Measurements from ENCODE around the gene S1PR3. TPM values are rescaled to one million over a fixed set of nuclear protein-coding genes. Genes with fewer than 3 reads are reported as not detected.
"Not testable (repeated sequence)": the region's sequence is repeated elsewhere in the genome, so short reads cannot be mapped to it uniquely, and the experiment has no call there.

Gene S1PR3
- total RNA-seq: 100 to 1,000 TPM in 1 of 8 experiments, 10 to 100 TPM in 2, 1 to 10 TPM in 3, under 1 TPM in 2; 0.54 to 117 (median 4.2) TPM

- WGBS, 10 experiments: 0 to 40% (median 7%) methylated on average over 1 to 7 of the region's 94 CpGs; no CpG with 5 or more reads in 6 of the 10 experiments
- in situ Hi-C loops (cut with MboI; ENCODE audit: low pct_unique_long_range_greater_than_20kb in 2 of 9, low sequenced_read_pairs in 9 of 9, unreplicated experiment in 9 of 9): loop anchor here in 4 of 9 experiments (25.0 kb wide), 4 partner anchors 154 to 1304 kb away; no protein-coding TSS in a partner anchor
- Histone ChIP-seq H3K4me3 (peak within 1 kb of the TSS; percentile 32 to 61 (median 47)), H3K27ac (no peak within 1 kb of the TSS), H3K4me1 (replicated peaks in 1 of 2) (peaks cover 7 to 8% of the 10 kb centered on the region in 2 donors)
- peak; percentile 66 to 85 (median 79) for ATAC-seq (replicated peaks in 6 of 8)
Observed at GRCh38 chr9:88991066-88992034, at the start of gene S1PR3. Gene S1PR3, plus strand, starts transcription at chr9:88991468. Its CDS starts 9,733 bp downstream, at chr9:89001201.

- H3K27ac ChIP-seq; in situ Hi-C loops (cut with MboI; ENCODE audit: low pct_unique_long_range_greater_than_20kb in 2 of 9, low sequenced_read_pairs in 9 of 9, unreplicated experiment in 9 of 9); ATAC-seq (replicated peaks in 6 of 8); H3K4me1 ChIP-seq (replicated peaks in 1 of 2); H3K4me3 ChIP-seq: not testable (repeated sequence)
- 50 to 100% (median 58%) methylated on average over 1 to 4 of the region's 5 CpGs; no CpG with 5 or more reads in 1 of the 10 experiments for WGBS, 10 experiments
Observed at GRCh38 chr9:88941586-88941985, 49.7 kb upstream of the S1PR3 start.

GRCh38 chr9:88942411-88942810 lies 48.9 kb upstream of the S1PR3 start:
- in situ Hi-C loops (cut with MboI; ENCODE audit: low pct_unique_long_range_greater_than_20kb in 2 of 9, low sequenced_read_pairs in 9 of 9, unreplicated experiment in 9 of 9): no loop called here
- WGBS, 10 experiments: 17 to 67% (median 43%) methylated on average over 1 of the region's 1 CpG; no CpG with 5 or more reads in 5 of the 10 experiments
- no peak overlapping the region for H3K27ac ChIP-seq
- ATAC-seq (replicated peaks in 6 of 8): no peak
- no peak overlapping the region for H3K4me3 ChIP-seq
- H3K4me1 ChIP-seq (replicated peaks in 1 of 2): no peaks in the 10 kb centered on the region

GRCh38 chr9:88945636-88946333 lies 45.5 kb upstream of the S1PR3 start:
- ATAC-seq (replicated peaks in 6 of 8): no peak
- 20 to 67% (median 45%) methylated on average over 1 to 4 of the region's 4 CpGs for WGBS, 10 experiments
- Histone ChIP-seq H3K27ac (no peak overlapping the region), H3K4me1 (replicated peaks in 1 of 2) (peaks cover 11 to 16% of the 10 kb centered on the region in 2 donors), H3K4me3 (no peak overlapping the region)
- in situ Hi-C loops (cut with MboI; ENCODE audit: low pct_unique_long_range_greater_than_20kb in 2 of 9, low sequenced_read_pairs in 9 of 9, unreplicated experiment in 9 of 9): no loop called here

- Histone ChIP-seq H3K27ac (no peak overlapping the region), H3K4me1 (replicated peaks in 1 of 2) (peaks cover 11 to 19% of the 10 kb centered on the region in 2 donors), H3K4me3 (no peak overlapping the region)
- no peak for ATAC-seq (replicated peaks in 6 of 8)
- 30 to 100% (median 84%) methylated on average over 1 to 3 of the region's 5 CpGs; no CpG with 5 or more reads in 3 of the 10 experiments for WGBS, 10 experiments
- in situ Hi-C loops (cut with MboI; ENCODE audit: low pct_unique_long_range_greater_than_20kb in 2 of 9, low sequenced_read_pairs in 9 of 9, unreplicated experiment in 9 of 9): no loop called here
Observed at GRCh38 chr9:88947581-88948573, 43.4 kb upstream of the S1PR3 start.

- ATAC-seq (replicated peaks in 6 of 8): peak; percentile 38 to 80 (median 65)
- peaks cover 11 to 19% of the 10 kb centered on the region in 2 donors for H3K4me1 ChIP-seq (replicated peaks in 1 of 2)
- WGBS, 10 experiments: 0 to 60% (median 7%) methylated on average over 1 to 8 of the region's 9 CpGs; no CpG with 5 or more reads in 2 of the 10 experiments
- H3K27ac ChIP-seq: no peak overlapping the region
- in situ Hi-C loops (cut with MboI; ENCODE audit: low pct_unique_long_range_greater_than_20kb in 2 of 9, low sequenced_read_pairs in 9 of 9, unreplicated experiment in 9 of 9): no loop called here
- no peak overlapping the region for H3K4me3 ChIP-seq
Observed at GRCh38 chr9:88949425-88949824, 41.8 kb upstream of the S1PR3 start.

- H3K27ac ChIP-seq: no peak overlapping the region
- no peak overlapping the region for H3K4me3 ChIP-seq
- in situ Hi-C loops (cut with MboI; ENCODE audit: low pct_unique_long_range_greater_than_20kb in 2 of 9, low sequenced_read_pairs in 9 of 9, unreplicated experiment in 9 of 9): no loop called here
- WGBS, 10 experiments: 0 to 57% methylated on average over 1 of the region's 1 CpG; no CpG with 5 or more reads in 8 of the 10 experiments
- H3K4me1 ChIP-seq (replicated peaks in 1 of 2): peaks cover 11 to 19% of the 10 kb centered on the region in 2 donors
- peak in 5 of 8 experiments; percentile 26 to 56 (median 33) for ATAC-seq (replicated peaks in 6 of 8)
Observed at GRCh38 chr9:88949961-88950340, 41.3 kb upstream of the S1PR3 start.

- H3K4me1 ChIP-seq (replicated peaks in 1 of 2): peaks cover 11 to 19% of the 10 kb centered on the region in 2 donors
- WGBS, 10 experiments: 23 to 85% (median 67%) methylated on average over 2 to 10 of the region's 10 CpGs
Observed at GRCh38 chr9:88950341-88951154, 40.7 kb upstream of the S1PR3 start.

GRCh38 chr9:88951155-88951542 lies 40.1 kb upstream of the S1PR3 start:
- in situ Hi-C loops (cut with MboI; ENCODE audit: low pct_unique_long_range_greater_than_20kb in 2 of 9, low sequenced_read_pairs in 9 of 9, unreplicated experiment in 9 of 9): no loop called here
- no peak for ATAC-seq (replicated peaks in 6 of 8)
- Histone ChIP-seq H3K4me3 (no peak overlapping the region), H3K27ac (no peak overlapping the region), H3K4me1 (replicated peaks in 1 of 2) (peaks cover 11 to 19% of the 10 kb centered on the region in 2 donors)
- WGBS, 10 experiments: 83 to 100% (median 100%) methylated on average over 1 of the region's 1 CpG; no CpG with 5 or more reads in 6 of the 10 experiments

More at GRCh38 chr9:88950341-88951154, 40.7 kb upstream of the S1PR3 start:
- H3K4me3 ChIP-seq: no peak overlapping the region
- peak in 7 of 8 experiments; percentile 8 to 56 (median 41) for ATAC-seq (replicated peaks in 6 of 8)
- H3K27ac ChIP-seq: no peak overlapping the region
- in situ Hi-C loops (cut with MboI; ENCODE audit: low pct_unique_long_range_greater_than_20kb in 2 of 9, low sequenced_read_pairs in 9 of 9, unreplicated experiment in 9 of 9): no loop called here

GRCh38 chr9:88952086-88952615 lies 39.1 kb upstream of the S1PR3 start:
- Histone ChIP-seq H3K27ac (no peak overlapping the region), H3K4me1 (replicated peaks in 1 of 2) (peaks cover 11 to 19% of the 10 kb centered on the region in 2 donors), H3K4me3 (no peak overlapping the region)
- peak in 2 of 8 experiments; percentile 6 to 14 for ATAC-seq (replicated peaks in 6 of 8)
- in situ Hi-C loops (cut with MboI; ENCODE audit: low pct_unique_long_range_greater_than_20kb in 2 of 9, low sequenced_read_pairs in 9 of 9, unreplicated experiment in 9 of 9): no loop called here
- whole genome bisulfite sequencing, 10 experiments: 0 to 100% (median 88%) methylated on average over 1 to 2 of the region's 2 CpGs; no CpG with 5 or more reads in 4 of the 10 experiments

GRCh38 chr9:88952976-88953375 lies 38.3 kb upstream of the S1PR3 start:
- ATAC-seq (replicated peaks in 6 of 8): no peak
- H3K27ac ChIP-seq: no peak overlapping the region
- in situ Hi-C loops (cut with MboI; ENCODE audit: low pct_unique_long_range_greater_than_20kb in 2 of 9, low sequenced_read_pairs in 9 of 9, unreplicated experiment in 9 of 9): no loop called here
- 60 to 100% (median 67%) methylated on average over 1 to 3 of the region's 4 CpGs; no CpG with 5 or more reads in 7 of the 10 experiments for WGBS, 10 experiments
- peaks cover 11 to 19% of the 10 kb centered on the region in 2 donors for H3K4me1 ChIP-seq (replicated peaks in 1 of 2)
- H3K4me3 ChIP-seq: no peak overlapping the region

Data from motor neuron (in vitro differentiated cells).